ENCODE data around the gene ASH1L.
"Not testable (repeated sequence)": the region's sequence is repeated elsewhere in the genome, so short reads cannot be mapped to it uniquely, and the experiment has no call there.

The ASH1L gene

DNA sequence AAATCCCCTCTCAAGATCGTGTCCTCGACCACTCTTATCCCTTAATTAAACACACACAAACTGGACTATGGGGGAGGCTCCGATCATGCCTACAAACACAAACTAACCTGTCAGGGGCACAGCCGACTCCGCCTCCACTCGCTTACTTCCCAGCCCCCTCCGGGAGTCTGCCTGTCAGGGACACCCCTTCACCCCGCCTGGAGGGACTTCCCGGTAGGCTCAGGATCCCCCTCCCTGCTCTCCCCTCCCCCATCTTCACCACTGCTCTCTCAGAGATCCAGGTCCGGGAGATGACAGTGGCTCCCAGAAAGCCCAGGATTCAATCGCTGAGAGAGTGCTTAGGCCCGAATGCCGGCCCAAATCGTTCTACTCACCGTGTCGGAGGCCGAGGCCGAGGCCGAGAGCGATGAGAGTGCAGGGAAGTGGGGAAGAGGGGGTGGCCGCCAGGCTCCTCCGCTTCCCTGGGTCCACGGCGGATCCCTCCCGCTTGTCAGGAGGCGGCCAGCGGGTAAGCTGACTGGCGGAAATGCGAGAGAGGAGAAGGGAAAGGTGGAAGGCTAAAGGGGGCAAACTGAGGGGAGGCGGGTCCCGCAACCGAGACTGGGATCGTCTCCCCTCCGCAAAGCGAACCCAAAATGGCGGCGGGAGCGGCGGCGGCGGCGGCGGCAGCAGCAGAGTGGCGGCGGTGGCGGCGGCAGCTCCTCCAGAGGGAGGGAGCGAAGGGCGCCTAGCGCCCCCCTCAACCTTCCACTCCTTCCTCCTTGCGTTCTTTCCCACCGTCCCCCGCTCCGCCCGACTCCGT lies 623 bp downstream of the ASH1L start:
- DNase-seq = not testable (repeated sequence)

DNA sequence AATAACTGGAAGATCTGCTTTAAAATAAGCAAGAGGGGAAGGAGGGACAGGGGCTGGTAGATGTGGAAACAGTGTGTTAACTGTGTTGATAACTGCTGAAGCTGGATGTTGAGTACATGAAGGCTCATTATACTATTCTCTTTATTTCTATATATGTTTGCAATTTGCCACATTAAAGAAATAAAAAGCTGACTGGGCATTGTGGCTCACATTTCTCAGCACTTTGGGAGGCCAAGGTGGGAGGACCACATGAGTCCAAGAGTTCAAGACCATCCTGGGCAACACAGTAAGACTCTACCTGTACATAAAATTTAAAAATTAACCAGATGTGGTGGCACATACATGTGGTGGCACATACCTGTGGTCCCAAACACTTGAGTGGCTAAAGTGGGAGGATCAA lies 6.7 kb downstream of the ASH1L start:
- DNase-seq = no peak

DNA sequence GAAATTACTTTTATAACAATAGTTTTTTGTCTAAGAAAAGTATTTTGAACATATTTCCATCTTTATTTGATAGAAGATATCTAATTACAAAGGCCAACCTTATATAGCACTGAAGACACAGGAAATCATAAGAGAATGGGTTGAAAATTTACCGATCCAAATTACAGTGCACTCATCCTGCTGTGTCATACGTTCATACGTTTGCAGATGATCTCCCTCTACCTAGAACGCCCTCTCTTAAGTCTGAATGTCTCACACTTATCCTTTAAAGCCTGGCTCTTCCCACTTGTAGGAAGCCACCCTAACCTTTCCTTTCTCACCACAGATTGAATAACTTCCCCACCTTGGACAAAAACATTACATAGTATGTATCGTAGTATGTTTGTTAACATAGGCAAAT lies 9.3 kb downstream of the ASH1L start:
- no peak for DNase-seq

DNA sequence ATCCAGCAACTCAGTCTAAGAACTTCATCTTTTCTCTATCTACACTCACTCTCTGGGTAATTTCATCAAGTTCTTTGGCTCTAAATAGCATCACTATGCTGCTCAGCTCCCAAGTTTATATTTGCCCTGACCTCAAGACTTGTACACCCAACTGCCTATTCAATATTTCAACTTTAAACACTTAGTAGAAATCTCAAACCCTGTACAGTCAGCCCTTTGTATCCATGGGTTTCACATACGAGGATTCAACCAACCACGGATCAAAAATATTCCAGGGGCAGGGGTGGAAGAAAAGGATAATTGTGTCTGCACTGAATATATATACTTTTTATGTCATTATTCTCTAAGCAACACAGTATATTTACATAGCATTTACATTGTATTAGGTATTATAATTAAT lies 13.9 kb downstream of the ASH1L start:
- no peak for DNase-seq

DNA sequence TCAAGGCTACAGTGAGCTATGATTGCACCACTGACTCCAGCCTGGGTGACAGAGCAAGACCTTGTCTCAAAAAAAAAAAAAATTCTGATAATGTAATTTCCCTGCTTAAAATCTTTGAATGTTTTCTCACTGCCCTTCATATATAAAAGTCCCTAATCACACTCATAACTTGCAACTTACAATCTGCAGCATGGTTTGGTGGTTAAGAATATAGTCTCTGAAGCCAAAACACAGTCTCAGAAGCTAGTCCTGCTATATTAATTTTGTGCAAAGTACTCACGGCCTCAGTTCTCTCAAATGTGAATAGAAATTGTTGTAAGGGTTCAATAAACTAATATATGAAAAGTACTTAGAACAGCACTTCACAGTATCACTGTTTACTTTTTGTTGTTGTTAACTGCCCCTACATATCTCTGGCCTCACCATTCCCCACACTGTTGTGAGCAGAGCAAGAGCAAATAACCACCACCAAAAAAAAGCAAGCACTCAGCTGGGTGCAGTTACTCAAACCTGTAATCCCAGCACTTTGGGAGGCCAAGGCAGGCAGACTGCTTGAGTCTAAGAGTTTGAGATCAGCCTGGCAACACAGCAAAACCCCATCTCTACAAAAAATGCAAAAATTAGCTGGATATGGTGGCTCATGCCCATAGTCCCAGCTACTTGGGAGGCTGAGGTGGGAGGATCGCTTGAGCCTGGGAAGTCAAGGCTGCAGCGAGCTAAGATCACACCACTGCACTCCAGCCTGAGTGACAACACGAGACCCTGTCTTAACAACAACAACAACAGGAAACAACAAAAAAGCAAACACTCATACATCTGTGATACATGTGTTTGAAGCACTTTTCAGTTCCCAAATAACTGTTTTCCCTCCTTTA lies 22.4 kb downstream of the ASH1L start:
- no peak for DNase-seq

DNA sequence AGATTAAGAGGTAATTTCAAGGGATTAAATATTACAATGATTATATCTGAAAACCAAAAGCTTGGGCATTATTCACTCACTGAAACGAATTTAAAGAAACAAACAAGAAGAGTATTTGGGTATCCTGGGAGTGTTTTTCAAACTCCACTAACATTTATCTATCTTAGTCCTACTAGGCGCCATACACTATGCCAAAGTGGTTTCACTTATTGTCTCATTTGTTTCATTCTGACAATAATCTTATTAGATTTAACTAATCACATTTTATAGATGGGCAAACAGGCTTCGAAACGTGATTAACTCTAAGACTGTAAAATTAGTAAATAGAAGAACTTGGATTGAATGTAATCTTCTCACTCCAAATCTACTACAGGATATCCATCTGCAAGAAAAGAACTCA lies 25.4 kb downstream of the ASH1L start:
- DNase-seq = no peak

DNA sequence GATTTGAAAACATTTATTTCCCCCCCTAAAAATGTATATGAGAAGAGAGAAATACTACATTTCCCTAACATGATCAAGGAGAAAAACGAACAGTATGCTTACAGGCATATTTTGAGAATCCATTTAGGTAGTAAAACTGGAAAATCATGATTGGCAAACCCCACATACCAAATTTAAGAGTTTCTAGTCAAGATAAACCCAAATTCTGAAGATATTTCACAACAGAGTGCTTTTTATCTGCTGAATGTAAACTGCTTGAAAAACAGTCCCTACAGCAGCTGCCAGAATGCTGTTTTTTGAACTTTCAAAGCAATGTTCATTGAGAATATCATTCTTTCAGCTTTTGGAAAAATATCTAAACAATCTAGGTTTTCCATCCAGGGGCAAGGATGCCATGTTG lies 31.0 kb downstream of the ASH1L start:
- no peak for DNase-seq

DNA sequence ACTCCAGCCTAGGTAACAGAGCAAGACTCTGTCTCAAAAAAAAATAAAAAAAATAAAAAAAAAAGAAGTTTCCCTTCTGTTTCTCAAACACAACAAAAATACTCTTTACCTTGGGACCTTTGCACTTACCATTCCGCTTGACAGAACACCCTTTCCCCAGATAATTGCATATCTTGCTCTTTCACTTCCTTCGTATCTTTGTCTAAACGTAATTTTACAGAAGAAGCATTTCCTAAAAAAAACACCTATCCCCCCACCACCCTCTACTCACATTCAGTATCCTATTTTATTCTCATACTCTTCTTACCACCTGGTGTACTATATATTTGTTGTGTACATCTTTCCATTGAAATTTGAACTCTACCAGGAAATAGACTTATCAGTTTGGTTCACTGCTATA lies 32.7 kb downstream of the ASH1L start:
- no peak for DNase-seq

DNA sequence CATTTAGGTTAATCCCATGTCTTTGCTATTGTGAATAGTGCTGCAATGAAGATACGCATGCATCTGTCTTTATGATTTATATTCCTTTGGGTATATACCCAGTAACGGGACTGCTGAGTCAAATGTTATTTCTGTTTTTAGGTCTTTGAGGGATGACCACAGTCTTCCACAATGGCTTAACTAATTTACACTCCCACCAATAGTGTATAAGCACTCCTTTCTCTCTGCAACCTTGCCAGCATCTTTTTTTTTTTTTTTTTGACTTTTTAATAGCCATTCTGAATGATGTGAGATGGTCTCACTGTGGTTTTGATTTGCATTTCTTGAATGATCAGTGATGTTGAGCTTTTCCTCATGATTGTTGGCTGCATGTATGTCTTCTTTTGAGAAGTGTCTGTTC lies 33.5 kb downstream of the ASH1L start:
- DNase-seq = no peak

DNA sequence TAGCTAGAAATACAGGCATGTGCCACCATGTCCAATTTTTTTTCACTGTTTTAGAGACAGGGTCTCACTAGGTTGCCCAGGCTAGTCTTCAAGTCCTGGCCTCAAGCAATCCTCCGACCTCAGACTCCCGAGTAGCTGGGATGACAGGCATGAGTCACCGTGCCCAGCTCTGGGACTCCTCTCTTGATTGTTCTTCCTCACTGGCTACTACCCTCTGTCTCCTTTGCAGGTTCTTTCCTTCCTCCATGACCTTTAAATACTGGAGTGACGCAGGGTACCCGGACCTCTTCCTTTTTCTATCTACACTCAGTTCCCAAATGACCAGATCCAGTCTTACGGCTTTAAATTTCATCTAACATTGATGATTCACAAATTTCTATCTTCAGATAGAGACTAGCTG lies 34.9 kb downstream of the ASH1L start:
- no peak for DNase-seq

DNA sequence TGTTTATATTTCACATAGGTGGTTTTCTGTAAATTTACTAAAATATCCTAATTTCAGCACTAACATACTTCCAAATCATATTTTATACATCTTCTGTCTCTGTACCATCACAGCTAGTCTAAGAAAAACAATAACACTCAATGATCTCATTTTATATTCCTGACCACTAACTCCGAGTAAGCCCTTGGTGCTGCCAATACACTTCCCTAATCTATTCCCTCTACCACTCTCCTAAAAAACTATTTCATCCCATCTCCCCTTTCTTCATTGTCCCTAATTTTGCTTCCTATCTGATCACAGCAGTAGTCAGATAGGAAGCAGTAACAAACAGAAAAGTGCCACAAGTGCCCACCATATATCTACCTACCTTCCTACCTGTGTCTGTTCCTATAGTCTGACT lies 36.2 kb downstream of the ASH1L start:
- DNase-seq = no peak

DNA sequence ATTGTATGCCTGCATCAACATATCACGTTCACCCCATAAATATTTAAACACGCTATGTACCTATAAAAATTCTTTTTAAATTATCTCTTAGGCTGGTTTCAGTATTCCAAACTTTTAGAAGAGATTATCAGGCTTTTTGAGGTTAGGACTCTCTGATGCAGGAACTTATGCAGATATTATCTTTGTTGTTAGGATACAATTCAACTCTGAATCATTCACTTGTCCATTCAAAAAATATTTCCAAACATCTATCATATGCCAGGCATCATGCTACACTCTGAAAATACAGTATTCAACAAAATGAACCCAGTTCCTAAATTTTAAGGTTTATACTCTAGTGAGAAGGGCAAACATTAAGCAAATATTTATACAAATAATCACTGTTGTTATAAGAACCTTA lies 40.5 kb downstream of the ASH1L start:
- DNase-seq = no peak

DNA sequence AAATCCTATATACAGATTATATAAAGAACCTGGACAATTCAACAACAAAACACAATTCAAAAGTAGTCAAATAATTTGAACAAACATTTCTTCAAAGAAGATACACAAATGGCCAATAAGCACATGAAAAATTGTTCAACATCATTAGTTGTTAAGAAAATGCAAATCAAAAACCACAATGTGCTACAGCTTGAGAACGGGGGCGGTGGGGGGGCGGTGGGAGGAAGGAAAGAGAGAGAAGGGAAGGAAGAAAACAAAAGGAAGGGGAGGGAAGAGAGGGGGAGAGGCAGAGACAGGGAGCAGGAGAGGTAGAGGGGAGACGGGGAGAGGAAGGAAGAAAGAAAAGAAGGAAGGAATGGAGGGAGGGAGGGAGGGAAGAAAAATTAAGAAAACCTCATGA lies 44.1 kb downstream of the ASH1L start:
- no peak for DNase-seq

DNA sequence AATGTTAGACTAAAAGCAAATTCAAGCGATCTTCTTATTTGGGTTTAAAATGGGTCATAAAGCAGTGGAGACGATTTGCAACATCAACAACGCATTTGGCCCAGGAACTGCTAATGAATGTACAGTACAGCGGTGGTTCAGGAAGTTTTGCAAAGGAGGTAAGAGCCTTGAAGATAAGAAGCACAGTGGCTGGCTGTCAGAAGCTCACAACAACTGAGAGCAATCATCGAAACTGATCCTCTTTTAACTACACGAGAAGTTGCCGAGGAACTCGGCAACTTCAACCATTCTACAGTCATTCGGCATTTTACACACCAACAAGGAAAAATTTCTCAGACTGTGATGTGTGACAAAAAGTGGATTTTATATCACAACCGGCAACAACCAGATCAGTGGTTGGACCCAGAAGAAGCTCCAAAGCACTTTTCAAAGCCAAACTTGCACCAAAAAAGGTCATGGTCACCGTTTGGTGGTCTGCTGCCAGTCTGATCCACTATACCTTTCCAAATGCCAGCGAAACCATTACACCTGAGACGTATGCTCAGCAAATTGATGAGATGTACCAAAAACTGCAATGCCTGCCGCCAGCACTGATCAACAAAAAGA lies 47.9 kb downstream of the ASH1L start:
- DNase-seq = no peak

DNA sequence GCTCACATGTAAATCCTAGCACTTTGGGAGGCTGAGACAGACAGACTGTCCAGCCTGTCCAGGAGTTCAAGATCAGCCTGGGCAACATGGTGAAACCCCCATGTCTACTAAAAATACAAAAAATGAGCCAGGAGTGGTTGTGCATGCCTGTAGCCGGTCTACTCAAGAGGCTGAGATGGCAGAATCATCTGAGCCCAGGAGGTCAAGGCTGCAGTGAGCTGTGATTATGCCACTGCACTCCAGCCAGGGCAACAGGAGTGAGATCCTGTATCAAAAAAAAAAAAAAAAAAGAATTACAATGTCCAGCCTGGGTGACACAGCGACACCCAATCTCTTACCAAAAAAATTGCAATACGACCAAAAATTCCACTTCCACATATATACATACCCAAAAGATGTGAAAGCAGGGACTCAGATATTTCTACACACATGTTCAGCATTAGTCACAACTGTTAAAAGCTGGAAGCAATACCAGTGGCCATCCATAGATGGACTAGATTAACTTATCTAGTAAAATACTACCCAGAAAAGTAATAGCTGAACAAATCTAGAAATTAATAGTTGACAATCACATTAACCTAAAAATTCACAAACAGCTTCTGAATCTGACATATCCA lies 49.2 kb downstream of the ASH1L start:
- no peak for DNase-seq

DNA sequence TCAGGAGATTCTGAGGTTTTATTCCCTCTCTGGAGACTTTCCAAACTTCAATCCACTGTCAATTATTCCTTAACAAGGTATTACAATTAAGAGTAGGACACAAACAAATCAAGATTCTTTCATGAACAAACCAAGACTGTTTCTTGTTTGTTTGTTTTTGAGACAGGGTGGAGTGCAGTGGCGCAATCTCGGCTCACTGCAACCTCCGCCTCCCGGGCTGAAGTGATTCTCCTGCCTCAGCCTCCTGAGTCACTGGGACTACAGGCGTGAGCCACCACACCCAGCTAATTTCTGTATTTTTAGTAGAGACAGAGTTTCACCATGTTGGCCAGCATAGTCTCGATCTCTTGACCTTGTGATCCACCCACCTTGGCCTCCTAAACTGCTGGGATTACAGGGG lies 51.2 kb downstream of the ASH1L start:
- not testable (repeated sequence) for DNase-seq

DNA sequence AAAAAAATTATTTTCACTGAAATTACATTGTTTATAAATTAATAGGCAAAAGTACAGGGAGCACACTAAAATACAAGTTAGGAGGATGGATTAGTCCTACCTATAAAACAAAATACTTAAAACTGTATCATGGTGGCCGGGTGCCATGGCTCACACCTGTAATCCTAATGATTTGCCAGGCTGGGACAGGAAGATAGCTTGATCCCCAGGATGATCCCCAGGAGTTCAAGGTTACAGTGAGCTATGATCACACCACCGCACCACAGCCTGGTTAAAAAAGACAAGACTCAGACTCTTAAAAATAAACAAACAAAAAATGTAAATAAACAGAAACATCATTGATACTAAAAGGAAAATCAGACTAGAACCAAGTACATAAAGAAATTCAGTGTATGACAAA lies 53.5 kb downstream of the ASH1L start:
- DNase-seq = no peak

DNA sequence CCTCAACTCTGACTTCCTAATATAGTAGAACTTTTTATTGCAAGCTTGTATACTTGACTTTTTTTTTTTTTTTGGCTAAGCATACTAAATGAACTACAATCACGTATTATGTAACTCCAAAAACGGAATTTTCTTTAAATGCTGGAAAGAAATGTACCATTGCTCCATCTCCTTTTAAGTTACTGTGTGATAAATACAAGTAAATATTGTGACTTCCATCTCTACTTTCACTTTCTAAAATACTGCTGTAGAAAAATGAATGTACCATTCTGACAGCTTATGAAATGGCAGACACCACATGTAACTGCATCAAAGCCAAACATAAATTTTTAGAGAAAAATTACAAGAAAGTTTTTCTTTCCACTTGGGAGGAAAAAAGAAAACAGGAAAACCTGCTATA lies 54.7 kb downstream of the ASH1L start:
- DNase-seq = no peak

DNA sequence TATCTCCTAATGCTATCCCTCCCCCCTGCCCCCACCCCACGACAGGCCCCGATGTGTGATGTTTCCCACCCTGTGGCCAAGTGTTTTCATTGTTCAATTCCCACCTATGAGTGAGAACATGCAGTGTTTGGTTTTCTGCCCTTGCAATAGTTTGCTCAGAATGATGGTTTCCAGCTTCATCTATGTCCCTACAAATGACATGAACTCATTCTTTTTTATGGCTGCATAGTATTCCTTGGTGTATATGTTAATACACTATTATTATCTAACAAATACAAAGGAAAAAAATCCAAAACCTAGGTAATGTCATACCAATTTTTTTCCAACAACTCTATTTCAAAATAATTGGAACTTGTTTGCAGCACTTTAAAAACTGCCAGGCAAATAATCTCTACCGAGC lies 56.6 kb downstream of the ASH1L start:
- not testable (repeated sequence) for DNase-seq

DNA sequence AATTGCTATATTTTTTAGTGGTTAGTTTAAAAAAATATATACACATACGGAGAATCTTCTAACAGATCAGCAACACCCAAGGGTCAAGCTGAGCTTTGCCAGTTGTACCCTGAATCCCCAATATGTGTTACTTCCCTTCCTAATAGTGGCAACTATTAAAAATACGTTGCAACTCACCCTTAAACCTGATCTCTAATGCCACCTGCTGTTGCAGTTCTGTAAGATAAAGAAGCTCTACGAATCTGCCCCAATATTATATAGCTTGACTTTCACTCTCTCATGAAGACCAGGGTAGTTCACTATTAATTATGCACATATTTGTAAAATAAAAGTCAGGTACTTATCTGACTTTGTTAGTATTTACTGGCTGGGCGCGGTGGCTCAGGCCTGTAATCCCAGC lies 58.4 kb downstream of the ASH1L start:
- peak; percentile 65 for DNase-seq

DNA sequence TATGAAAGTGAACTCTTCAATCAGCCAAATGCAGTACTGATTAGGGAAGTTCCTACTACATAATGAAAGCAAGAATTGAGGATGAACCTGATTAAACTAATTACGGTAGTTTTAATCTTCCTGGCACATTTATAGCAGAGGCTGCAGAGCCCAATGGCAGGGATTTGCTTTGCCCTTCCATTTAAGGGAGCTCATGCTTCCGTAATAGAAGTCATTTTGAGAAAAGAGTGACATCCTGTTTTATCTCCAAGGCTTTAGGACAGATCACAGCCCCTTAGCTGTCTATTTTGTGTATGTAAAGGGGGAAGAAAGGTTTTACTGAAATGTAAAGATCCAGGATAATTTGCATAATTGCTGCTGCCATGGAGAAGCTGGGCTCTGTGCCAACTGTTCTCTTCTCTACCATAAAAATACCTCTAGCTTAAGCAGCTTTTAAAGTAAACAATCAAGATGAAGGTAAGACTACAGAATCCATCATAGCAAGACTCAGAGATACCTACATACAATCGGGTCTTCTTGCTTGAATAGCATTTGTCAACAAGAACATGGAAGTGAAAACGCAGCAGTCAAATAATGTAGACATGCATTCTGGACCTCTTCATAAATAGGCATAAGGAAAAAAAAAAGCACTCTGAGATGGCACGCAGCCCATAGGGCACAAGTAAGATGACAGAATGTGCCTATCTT lies 62.5 kb downstream of the ASH1L start:
- peak; percentile 92 for DNase-seq

DNA sequence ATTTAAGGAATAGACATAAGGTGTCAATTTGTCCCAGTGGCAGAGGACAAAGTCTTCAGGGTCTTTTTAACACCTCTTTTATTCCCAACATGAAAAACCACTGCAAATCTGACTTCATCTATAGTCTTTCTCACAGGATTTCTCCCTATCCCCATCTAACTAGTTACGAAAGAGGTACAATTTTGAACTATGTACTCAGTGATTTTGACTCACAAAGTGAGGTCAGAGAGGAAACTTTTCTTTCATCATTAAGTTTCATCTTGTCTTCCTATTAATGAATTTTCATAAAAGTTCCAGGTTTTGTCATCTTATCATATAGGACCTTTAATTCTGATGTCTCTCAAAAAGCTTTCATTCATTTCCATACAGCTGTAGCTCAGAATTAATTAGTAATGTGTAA lies 63.3 kb downstream of the ASH1L start:
- DNase-seq = no peak

DNA sequence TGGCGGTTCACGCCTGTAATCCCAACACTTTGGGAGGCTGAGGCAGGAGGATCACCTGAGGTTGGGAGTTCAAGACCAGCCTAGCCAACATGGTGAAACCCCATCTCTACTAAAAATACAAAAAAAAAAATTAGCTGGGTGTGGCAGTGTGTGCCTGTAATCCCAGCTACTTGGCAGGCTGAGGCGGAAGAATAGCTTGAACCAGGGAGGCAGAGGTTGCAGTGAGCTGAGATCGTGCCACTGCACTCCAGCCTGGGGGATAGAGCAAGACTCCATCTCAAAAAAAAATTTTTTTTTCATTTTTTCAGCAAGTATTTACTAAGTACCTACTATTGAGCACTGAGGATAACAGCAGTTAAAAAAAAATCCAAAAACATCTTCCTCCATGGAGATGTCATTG lies 69.0 kb downstream of the ASH1L start:
- DNase-seq = not testable (repeated sequence)

Measured in NCI-H510A treated with DMSO at 0.1 percent for 48 hours (cell line).